GM23338 (cell line): ENCODE measurements around the gene NQO2. TPM values are rescaled to one million over a fixed set of nuclear protein-coding genes. Genes with fewer than 3 reads are reported as not detected.
A peak's percentile ranks its signal among the peaks of the same experiment; 100 is the strongest.

Source experiments
- ATAC-seq: fragments of 200-7000 bp; cut with Tn5 transposase; 3 replicates; pipeline ENCODE4 v1.9.1; 2020
- DNase-seq: peaks from one replicate; pipeline ENCODE4 v3.0.0-alpha.2; 2015; ENCODE audit warnings: low spot score
- H2AFZ ChIP-seq: fragments of 200-600 bp; sonication (generic); 2 replicates; pipeline ENCODE4 v1.8.0; 2016; ENCODE audit warnings: antibody characterized with exemption, mild to moderate bottlenecking, moderate library complexity
- H3F3A ChIP-seq: fragments of 200-600 bp; sonication (generic); replicated peaks from 2 replicates; pipeline ENCODE4 v1.8.0; 2017; ENCODE audit warnings: antibody characterized with exemption, mixed run types, low read depth
- H3K27ac ChIP-seq: fragments of 200-600 bp; sonication (generic); 2 replicates; pipeline ENCODE4 v1.6.1; 2016; ENCODE audit warnings: low read depth
- H3K27me3 ChIP-seq: fragments of 200-600 bp; sonication (generic); 2 replicates; pipeline ENCODE4 v1.8.0; 2016; ENCODE audit warnings: mild to moderate bottlenecking, mixed run types, moderate library complexity; ENCODE audit not compliant: insufficient read depth
- H3K36me3 ChIP-seq: fragments of 200-600 bp; sonication (generic); 2 replicates; pipeline ENCODE4 v1.8.0; 2016; ENCODE audit warnings: mild to moderate bottlenecking; ENCODE audit not compliant: insufficient read depth
- H3K4me1 ChIP-seq: fragments of 200-600 bp; sonication (generic); 2 replicates; pipeline ENCODE4 v1.8.0; 2016; ENCODE audit warnings: mild to moderate bottlenecking, moderate library complexity; ENCODE audit not compliant: insufficient read depth
- H3K4me2 ChIP-seq: fragments of 200-600 bp; sonication (generic); 2 replicates; pipeline ENCODE4 v1.7.1; 2017; ENCODE audit warnings: mixed run types
- H3K4me3 ChIP-seq: fragments of 200-600 bp; sonication (generic); 2 replicates; pipeline ENCODE4 v1.6.1; 2016; ENCODE audit warnings: mixed run types
- H3K79me2 ChIP-seq: fragments of 200-600 bp; sonication (generic); replicated peaks from 2 replicates; pipeline ENCODE4 v1.8.0; 2017; ENCODE audit warnings: mild to moderate bottlenecking; ENCODE audit not compliant: insufficient read depth
- H3K9me2 ChIP-seq: fragments of 200-600 bp; sonication (generic); 2 replicates; pipeline ENCODE4 v1.8.0; 2017; ENCODE audit not compliant: insufficient read depth
- H4K20me1 ChIP-seq: fragments of 200-600 bp; sonication (generic); replicated peaks from 2 replicates; pipeline ENCODE4 v1.8.0; 2017; ENCODE audit warnings: mild to moderate bottlenecking; ENCODE audit not compliant: insufficient read depth
- H3K27ac Mint-ChIP-seq: 2 replicates; pipeline ENCODE4 v1.8.0; 2020; ENCODE audit warnings: inconsistent platforms, mild to moderate bottlenecking, moderate library complexity, mixed read lengths
- H3K27me3 Mint-ChIP-seq: 3 replicates; pipeline ENCODE4 v1.8.0; 2022; ENCODE audit warnings: low read depth, mild to moderate bottlenecking, moderate library complexity, mixed read lengths, inconsistent platforms; ENCODE audit not compliant: insufficient read depth, poor library complexity
- H3K36me3 Mint-ChIP-seq: 3 replicates; pipeline ENCODE4 v1.8.0; 2021; ENCODE audit warnings: low read depth, mild to moderate bottlenecking, inconsistent platforms, moderate library complexity, mixed read lengths
- H3K4me1 Mint-ChIP-seq: 3 replicates; pipeline ENCODE4 v1.8.0; 2020; ENCODE audit warnings: mild to moderate bottlenecking, inconsistent platforms, mixed read lengths
- H3K4me3 Mint-ChIP-seq: 3 replicates; pipeline ENCODE4 v1.8.0; 2021; ENCODE audit warnings: moderate library complexity, mild to moderate bottlenecking, inconsistent platforms, mixed read lengths
- H3K9me3 Mint-ChIP-seq: 3 replicates; pipeline ENCODE4 v1.8.0; 2020; ENCODE audit warnings: moderate library complexity, mild to moderate bottlenecking, inconsistent platforms, mixed read lengths
- CREB1 ChIP-seq: fragments of 250-450 bp; sonication (Bioruptor Pico); IDR thresholded peaks from 2 replicates; pipeline ENCODE4 v1.5.0; 2020; ENCODE audit warnings: low read depth, mild to moderate bottlenecking, moderate library complexity
- CTCF ChIP-seq, 2 experiments: fragments of 200-600 bp in 1 of 2; sonication (generic) in 1 of 2; conservative IDR thresholded peaks; 2 replicates each; pipeline versions ENCODE4 v1.5.1 to v1.6.1; 2016 to 2017; ENCODE audit warnings: antibody characterized with exemption in 2 of 2, low read depth in 2 of 2, mild to moderate bottlenecking in 2 of 2, moderate library complexity in 1 of 2
- ETS1 ChIP-seq: IDR thresholded peaks from 2 replicates; pipeline ENCODE4 v1.6.1; 2016; ENCODE audit warnings: antibody characterized with exemption
- EZH2 ChIP-seq: fragments of 200-600 bp; sonication (generic); IDR thresholded peaks from one replicate; pipeline ENCODE4 v1.8.0; 2017; ENCODE audit warnings: antibody characterized with exemption, mild to moderate bottlenecking, low read depth; ENCODE audit not compliant: unreplicated experiment
- EZH2phosphoT487 ChIP-seq: fragments of 200-600 bp; sonication (generic); IDR thresholded peaks from one replicate; pipeline ENCODE4 v1.8.1; 2018; ENCODE audit warnings: antibody characterized with exemption; ENCODE audit not compliant: unreplicated experiment
- JUNB ChIP-seq: IDR thresholded peaks from one replicate; pipeline ENCODE4 v1.6.1; 2016; ENCODE audit warnings: antibody characterized with exemption; ENCODE audit not compliant: unreplicated experiment
- NANOG ChIP-seq: IDR thresholded peaks from 2 replicates; pipeline ENCODE4 v1.6.1; 2016; ENCODE audit warnings: antibody characterized with exemption, borderline replicate concordance
- POLR2AphosphoS5 ChIP-seq: IDR thresholded peaks from 2 replicates; pipeline ENCODE4 v1.6.1; 2016; ENCODE audit warnings: antibody characterized with exemption, low read depth
- REST ChIP-seq: IDR thresholded peaks from one replicate; pipeline ENCODE4 v1.6.1; 2018; ENCODE audit warnings: antibody characterized with exemption; ENCODE audit not compliant: unreplicated experiment
- STAT1 ChIP-seq: IDR thresholded peaks from one replicate; pipeline ENCODE4 v1.6.1; 2016; ENCODE audit warnings: antibody characterized with exemption; ENCODE audit not compliant: unreplicated experiment
- ZNF114 ChIP-seq: fragments of 250-450 bp; sonication (Bioruptor Pico); IDR thresholded peaks from 2 replicates; pipeline ENCODE4 v1.5.0; 2020; ENCODE audit warnings: mild to moderate bottlenecking, moderate library complexity
- ZNF331 ChIP-seq: fragments of 250-450 bp; sonication (Bioruptor Pico); IDR thresholded peaks from 2 replicates; pipeline ENCODE4 v1.5.0; 2020; ENCODE audit warnings: low read depth, mild to moderate bottlenecking, moderate library complexity
- ZNF462 ChIP-seq: fragments of 250-450 bp; sonication (Bioruptor Pico); IDR thresholded peaks from 2 replicates; pipeline ENCODE4 v1.5.0; 2020; ENCODE audit warnings: mild to moderate bottlenecking, moderate library complexity
- polyA plus RNA-seq: library from polyadenylated mRNA; unstranded; fragments of >200 nt; fragmentation: Nextera tagmentation; extraction: Ambion mirVana; gene quantifications from 2 replicates; pipeline ENCODE4 v1.2.1, GENCODE V29; 2016
- total RNA-seq: library from RNA; depleted of rRNA; stranded (reverse); fragments of >200 nt; shearing (Covaris generic); gene quantifications from 2 replicates; pipeline ENCODE4 v1.2.3, GENCODE V29; 2014

The NQO2 gene
- total and polyA plus RNA-seq, 2 experiments from 2014 or later = 117 to 173 TPM

- H3K27me3 Mint-ChIP-seq = peaks cover 15% of the 10 kb centered on the region
- H3K4me2 ChIP-seq = peak overlapping the region; percentile 64
Measured at GRCh38 chr6:3023663-3024483, 24.2 kb downstream of the NQO2 start.

More at GRCh38 chr6:3023663-3024483, 24.2 kb downstream of the NQO2 start:
- peaks cover 45% of the 10 kb centered on the region for H3K4me1 Mint-ChIP-seq
- Histone ChIP-seq H2AFZ (no peak overlapping the region), H3K4me1 (peaks cover 37% of the 10 kb centered on the region), H3K36me3 (peaks cover 9% of the 10 kb centered on the region; the same call in 1 of the 2 replicates), H3K27ac (peak overlapping the region; percentile 93), H3F3A (peaks cover 34% of the 10 kb centered on the region), H4K20me1 (no peaks in the 10 kb centered on the region), H3K4me3 (peak overlapping the region; percentile 39), H3K27me3 (no peaks in the 10 kb centered on the region), H3K79me2 (no peaks in the 10 kb centered on the region), H3K9me2 (no peaks in the 10 kb centered on the region)
- H3K27ac Mint-ChIP-seq = peak overlapping the region; percentile 92
- H3K4me3 Mint-ChIP-seq = peak overlapping the region; percentile 23; the same call in 1 of the 3 replicates
- ATAC-seq (peak; percentile 86), DNase-seq (peak; percentile 94)
- H3K36me3 Mint-ChIP-seq = peaks cover 64% of the 10 kb centered on the region
- peaks cover 20% of the 10 kb centered on the region; the same call in 2 of the 3 replicates for H3K9me3 Mint-ChIP-seq
- TF ChIP-seq STAT1 (no peak), JUNB (no peak), ZNF114 (CRISPR knock-in tag) (no peak), NANOG (no peak), REST (no peak), ETS1 (peak; percentile 75), ZNF331 (no peak), ZNF462 (CRISPR knock-in tag) (0 out of 2 replicates have a peak, but pooled peaks have one; percentile 14), POLR2AphosphoS5 (peak; percentile 48; the same call in 1 of the 2 replicates), EZH2 (no peak), EZH2phosphoT487 (no peak), CREB1 (CRISPR knock-in tag) (peak; percentile 57; the same call in 1 of the 2 replicates), CTCF (conservative IDR thresholded peaks at IDR 0.05; ENCODE audit: low read depth in 2 of 2) (no peak)
